MM.1S (cell line): ENCODE measurements around the gene PEAK1.

Experiments used
- DNase-seq: peaks from one replicate; pipeline ENCODE4 v3.0.0-alpha.2; 2015
- H2AFZ ChIP-seq: fragments of 300-600 bp; sonication (generic); 2 replicates; pipeline ENCODE4 v1.6.0; 2016; ENCODE audit warnings: antibody characterized with exemption, low read length
- H3F3A ChIP-seq: fragments of 300-600 bp; sonication (generic); 2 replicates; pipeline ENCODE4 v1.6.1; 2016; ENCODE audit warnings: mild to moderate bottlenecking, antibody characterized with exemption, low read length, moderate library complexity, mixed read lengths; ENCODE audit not compliant: insufficient read depth
- H3K27ac ChIP-seq: fragments of 300-600 bp; sonication (generic); 2 replicates; pipeline ENCODE4 v1.5.1; 2016; ENCODE audit warnings: mild to moderate bottlenecking, low read length
- H3K27me3 ChIP-seq: fragments of 300-600 bp; sonication (generic); replicated peaks from 2 replicates; pipeline ENCODE4 v1.6.0; 2016; ENCODE audit warnings: low read length; ENCODE audit not compliant: insufficient read depth
- H3K36me3 ChIP-seq: fragments of 300-600 bp; sonication (generic); replicated peaks from 2 replicates; pipeline ENCODE4 v1.6.1; 2016; ENCODE audit warnings: mild to moderate bottlenecking, low read length, mixed read lengths; ENCODE audit not compliant: insufficient read depth
- H3K4me1 ChIP-seq: fragments of 300-600 bp; sonication (generic); 2 replicates; pipeline ENCODE4 v1.6.1; 2016; ENCODE audit warnings: low read length, mixed read lengths
- H3K4me2 ChIP-seq: fragments of 300-600 bp; sonication (generic); 2 replicates; pipeline ENCODE4 v1.6.0; 2016; ENCODE audit warnings: low read depth, low read length
- H3K4me3 ChIP-seq: fragments of 300-600 bp; sonication (generic); 2 replicates; pipeline ENCODE4 v1.5.1; 2016; ENCODE audit warnings: low read length, mixed read lengths
- H3K79me2 ChIP-seq: fragments of 300-600 bp; sonication (generic); 2 replicates; pipeline ENCODE4 v1.6.1; 2016; ENCODE audit warnings: mixed run types, low read length, mixed read lengths
- H3K9ac ChIP-seq: fragments of 300-600 bp; sonication (generic); 2 replicates; pipeline ENCODE4 v1.6.1; 2016; ENCODE audit warnings: low read length, mixed read lengths
- H3K9me2 ChIP-seq: fragments of 300-600 bp; sonication (generic); replicated peaks from 2 replicates; pipeline ENCODE4 v1.6.1; 2016; ENCODE audit warnings: mild to moderate bottlenecking, low read length, mixed read lengths; ENCODE audit not compliant: insufficient read depth
- H3K9me3 ChIP-seq: fragments of 300-600 bp; sonication (generic); replicated peaks from 2 replicates; pipeline ENCODE4 v1.6.1; 2016; ENCODE audit warnings: mild to moderate bottlenecking, low read length, mixed read lengths; ENCODE audit not compliant: insufficient read depth
- H4K20me1 ChIP-seq: fragments of 300-600 bp; sonication (generic); 2 replicates; pipeline ENCODE4 v1.6.1; 2016; ENCODE audit warnings: mild to moderate bottlenecking, low read length, moderate library complexity, mixed read lengths; ENCODE audit not compliant: insufficient read depth
- CTCF ChIP-seq: fragments of 300-600 bp; sonication (generic); IDR thresholded peaks from 2 replicates; pipeline ENCODE4 v1.5.1; 2016; ENCODE audit warnings: antibody characterized with exemption, low read length, mixed read lengths
- EZH2 ChIP-seq: fragments of 300-600 bp; sonication (generic); optimal IDR thresholded peaks from 2 replicates; pipeline ENCODE3; 2017; ENCODE audit warnings: low read depth, mild to moderate bottlenecking, antibody characterized with exemption, low read length, mixed read lengths
- EZH2phosphoT487 ChIP-seq: fragments of 300-600 bp; sonication (generic); IDR thresholded peaks from 2 replicates; pipeline ENCODE4 v1.6.1; 2018; ENCODE audit warnings: antibody characterized with exemption, low read length

The PEAK1 gene

GRCh38 chr15:77208241-77208640 lies 211.7 kb downstream of the PEAK1 start:
- Histone ChIP-seq H3K36me3 (no peaks in the 10 kb centered on the region), H3K79me2 (no peaks in the 10 kb centered on the region), H3K4me1 (no peaks in the 10 kb centered on the region), H2AFZ (no peak overlapping the region), H4K20me1 (no peaks in the 10 kb centered on the region), H3K4me2 (no peak overlapping the region), H3K27me3 (no peaks in the 10 kb centered on the region), H3F3A (no peaks in the 10 kb centered on the region), H3K9me2 (no peaks in the 10 kb centered on the region), H3K27ac (no peak overlapping the region), H3K9me3 (no peaks in the 10 kb centered on the region), H3K9ac (no peak overlapping the region), H3K4me3 (no peak overlapping the region)
- no peak for TF ChIP-seq EZH2phosphoT487
- no peak for TF ChIP-seq CTCF
- no peak for TF ChIP-seq EZH2
- DNase-seq, result no peak

- Histone ChIP-seq H3K27ac (peak overlapping the region; percentile 5; the same call in 1 of the 2 replicates), H3F3A (0 out of 2 replicates have a peak, but pooled peaks cover 7% of the 10 kb centered on the region), H4K20me1 (no peaks in the 10 kb centered on the region), H3K4me2 (peak overlapping the region; percentile 55; the same call in 1 of the 2 replicates), H3K4me3 (no peak overlapping the region), H3K27me3 (no peaks in the 10 kb centered on the region), H3K79me2 (no peaks in the 10 kb centered on the region), H3K9me2 (no peaks in the 10 kb centered on the region), H3K36me3 (no peaks in the 10 kb centered on the region), H3K9ac (no peak overlapping the region), H2AFZ (no peak overlapping the region), H3K4me1 (peaks cover 9% of the 10 kb centered on the region), H3K9me3 (no peaks in the 10 kb centered on the region)
- no peak for DNase-seq
- TF ChIP-seq EZH2phosphoT487 (no peak), EZH2 (no peak), CTCF (no peak)
These were observed 218.2 kb downstream of the PEAK1 start for GRCh38 chr15:77201665-77202064.

- Histone ChIP-seq H2AFZ (no peak overlapping the region), H3K4me3 (no peak overlapping the region), H3K9ac (no peak overlapping the region), H3K4me1 (no peaks in the 10 kb centered on the region), H3K9me3 (no peaks in the 10 kb centered on the region), H3F3A (no peaks in the 10 kb centered on the region), H3K9me2 (no peaks in the 10 kb centered on the region), H3K27ac (no peak overlapping the region), H3K36me3 (no peaks in the 10 kb centered on the region), H3K79me2 (no peaks in the 10 kb centered on the region), H3K27me3 (no peaks in the 10 kb centered on the region), H4K20me1 (no peaks in the 10 kb centered on the region), H3K4me2 (no peak overlapping the region)
- TF ChIP-seq EZH2phosphoT487 (no peak), EZH2 (no peak), CTCF (no peak)
- no peak for DNase-seq
These were observed 223.5 kb downstream of the PEAK1 start for GRCh38 chr15:77196381-77196780.
